ENCODE data around the gene UBE3C. TPM values are rescaled to one million over a fixed set of nuclear protein-coding genes. Genes with fewer than 3 reads are reported as not detected.

Gene UBE3C
- total and polyA plus RNA-seq, 2 of the 13 experiments (the other 11 are each of a cell fraction or from before 2014, with no cell fraction given) = 27.0 to 48.2 TPM

GRCh38 chr7:157292770-157293412 lies 154.2 kb downstream of the UBE3C start (continued):
- TF ChIP-seq KDM2A (CRISPR knock-in tag; IDR thresholded peaks at IDR 0.05; ENCODE audit: borderline replicate concordance, low read depth) = peak; percentile 31; the same call in 1 of the 2 replicates
- TF ChIP-seq NFKBIZ (CRISPR knock-in tag; IDR thresholded peaks at IDR 0.05) = no peak
- no peak for TF ChIP-seq ZBTB20 (CRISPR knock-in tag; IDR thresholded peaks at IDR 0.05; ENCODE audit: borderline replicate concordance, low read depth)
- peak; percentile 52; the same call in 1 of the 2 replicates for TF ChIP-seq MYC (CRISPR knock-in tag; IDR thresholded peaks at IDR 0.05; ENCODE audit: borderline replicate concordance)
- TF ChIP-seq KDM5A (IDR thresholded peaks at IDR 0.05; ENCODE audit: borderline replicate concordance, low read length) = no peak
- TF ChIP-seq ZNF644 (CRISPR knock-in tag; IDR thresholded peaks at IDR 0.05; ENCODE audit: low read depth) = no peak
- peak; percentile 29; the same call in 1 of the 2 replicates for TF ChIP-seq TAF1 (CRISPR knock-in tag; IDR thresholded peaks at IDR 0.05)
- no peak for TF ChIP-seq SRSF1 (optimal IDR thresholded peaks at IDR 0.05; ENCODE audit: low read depth, low read length)
- TF ChIP-seq HNRNPUL1 (IDR thresholded peaks at IDR 0.05; ENCODE audit: low read depth, low read length) = no peak
- TF ChIP-seq NCOA1 (CRISPR knock-in tag; IDR thresholded peaks at IDR 0.05) = no peak
- TF ChIP-seq, protein P1, sequence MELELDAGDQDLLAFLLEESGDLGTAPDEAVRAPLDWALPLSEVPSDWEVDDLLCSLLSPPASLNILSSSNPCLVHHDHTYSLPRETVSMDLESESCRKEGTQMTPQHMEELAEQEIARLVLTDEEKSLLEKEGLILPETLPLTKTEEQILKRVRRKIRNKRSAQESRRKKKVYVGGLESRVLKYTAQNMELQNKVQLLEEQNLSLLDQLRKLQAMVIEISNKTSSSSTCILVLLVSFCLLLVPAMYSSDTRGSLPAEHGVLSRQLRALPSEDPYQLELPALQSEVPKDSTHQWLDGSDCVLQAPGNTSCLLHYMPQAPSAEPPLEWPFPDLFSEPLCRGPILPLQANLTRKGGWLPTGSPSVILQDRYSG (CRISPR knock-in tag; IDR thresholded peaks at IDR 0.05) = no peak
- TF ChIP-seq EZH2 (conservative IDR thresholded peaks at IDR 0.05; ENCODE audit: low read depth, low read length) = no peak
- TF ChIP-seq TEAD3 (CRISPR knock-in tag; optimal IDR thresholded peaks at IDR 0.05; ENCODE audit: borderline replicate concordance) = no peak
- peak; percentile 49; the same call in 1 of the 2 replicates for TF ChIP-seq GABPB1 (CRISPR knock-in tag; IDR thresholded peaks at IDR 0.05)
- no peak for TF ChIP-seq TBL1XR1 (IDR thresholded peaks at IDR 0.05; ENCODE audit: borderline replicate concordance, low read length, partially characterized antibody)
- TF ChIP-seq ISL2 (CRISPR knock-in tag; IDR thresholded peaks at IDR 0.05) = no peak
- TF ChIP-seq, protein P2, sequence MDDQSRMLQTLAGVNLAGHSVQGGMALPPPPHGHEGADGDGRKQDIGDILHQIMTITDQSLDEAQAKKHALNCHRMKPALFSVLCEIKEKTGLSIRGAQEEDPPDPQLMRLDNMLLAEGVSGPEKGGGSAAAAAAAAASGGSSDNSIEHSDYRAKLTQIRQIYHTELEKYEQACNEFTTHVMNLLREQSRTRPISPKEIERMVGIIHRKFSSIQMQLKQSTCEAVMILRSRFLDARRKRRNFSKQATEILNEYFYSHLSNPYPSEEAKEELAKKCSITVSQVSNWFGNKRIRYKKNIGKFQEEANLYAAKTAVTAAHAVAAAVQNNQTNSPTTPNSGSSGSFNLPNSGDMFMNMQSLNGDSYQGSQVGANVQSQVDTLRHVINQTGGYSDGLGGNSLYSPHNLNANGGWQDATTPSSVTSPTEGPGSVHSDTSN (CRISPR knock-in tag; IDR thresholded peaks at IDR 0.05; ENCODE audit: borderline replicate concordance) = no peak
- TF ChIP-seq ZNF557 (CRISPR knock-in tag; IDR thresholded peaks at IDR 0.05) = no peak
- TF ChIP-seq SRF (IDR thresholded peaks at IDR 0.05; ENCODE audit: low read depth, low read length) = no peak
- TF ChIP-seq IRX3 (CRISPR knock-in tag; IDR thresholded peaks at IDR 0.05; ENCODE audit: borderline replicate concordance, low read depth) = no peak
- TF ChIP-seq, protein P3, sequence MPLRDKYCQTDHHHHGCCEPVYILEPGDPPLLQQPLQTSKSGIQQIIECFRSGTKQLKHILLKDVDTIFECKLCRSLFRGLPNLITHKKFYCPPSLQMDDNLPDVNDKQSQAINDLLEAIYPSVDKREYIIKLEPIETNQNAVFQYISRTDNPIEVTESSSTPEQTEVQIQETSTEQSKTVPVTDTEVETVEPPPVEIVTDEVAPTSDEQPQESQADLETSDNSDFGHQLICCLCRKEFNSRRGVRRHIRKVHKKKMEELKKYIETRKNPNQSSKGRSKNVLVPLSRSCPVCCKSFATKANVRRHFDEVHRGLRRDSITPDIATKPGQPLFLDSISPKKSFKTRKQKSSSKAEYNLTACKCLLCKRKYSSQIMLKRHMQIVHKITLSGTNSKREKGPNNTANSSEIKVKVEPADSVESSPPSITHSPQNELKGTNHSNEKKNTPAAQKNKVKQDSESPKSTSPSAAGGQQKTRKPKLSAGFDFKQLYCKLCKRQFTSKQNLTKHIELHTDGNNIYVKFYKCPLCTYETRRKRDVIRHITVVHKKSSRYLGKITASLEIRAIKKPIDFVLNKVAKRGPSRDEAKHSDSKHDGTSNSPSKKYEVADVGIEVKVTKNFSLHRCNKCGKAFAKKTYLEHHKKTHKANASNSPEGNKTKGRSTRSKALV (CRISPR knock-in tag; IDR thresholded peaks at IDR 0.05) = no peak
- no peak for TF ChIP-seq SNRNP70 (IDR thresholded peaks at IDR 0.05; ENCODE audit: low read depth, low read length)
- no peak for TF ChIP-seq HOXA5 (CRISPR knock-in tag; IDR thresholded peaks at IDR 0.05)
- TF ChIP-seq HHEX (CRISPR knock-in tag; IDR thresholded peaks at IDR 0.05) = no peak
- no peak for TF ChIP-seq TSC22D2 (CRISPR knock-in tag; IDR thresholded peaks at IDR 0.05; ENCODE audit: borderline replicate concordance)
- no peak for TF ChIP-seq JUNB (CRISPR knock-in tag; IDR thresholded peaks at IDR 0.05; ENCODE audit: borderline replicate concordance)
- no peak for TF ChIP-seq GLMP (CRISPR knock-in tag; IDR thresholded peaks at IDR 0.05; ENCODE audit: borderline replicate concordance)

Data from HepG2 (cell line).